HepG2 (cell line): ENCODE results near the gene CCDC88C. TPM values are rescaled to one million over a fixed set of nuclear protein-coding genes. Genes with fewer than 3 reads are reported as not detected.

Source experiments
- ATAC-seq: fragments of 200-7000 bp; cut with Tn5 transposase; 3 replicates; pipeline ENCODE4 v1.9.1; 2020; ENCODE audit warnings: mild to moderate bottlenecking, moderate library complexity
- BruUV-seq: library from RNA; stranded (reverse); fragments of 400-500 nt; replicated peaks from 2 replicates; lab custom pipeline; 2021; lab: Mats Ljungman, UMichigan
- CTCF ChIA-PET: fragments of 300-600 bp; formaldehyde crosslinking; extraction: SDS; loops from one replicate; lab custom pipeline; 2021; ENCODE audit warnings: low total read pairs, inconsistent platforms, low intra/inter-chr PET ratio; lab: Yijun Ruan, JAX
- POLR2A ChIA-PET: fragments of 350-600 bp; sonication (Branson Sonifier 250); formaldehyde crosslinking; loops from one replicate; lab custom pipeline; 2020; ENCODE audit warnings: antibody characterized with exemption, inconsistent platforms; lab: Yijun Ruan, JAX
- DNase-seq: peaks from one replicate; pipeline ENCODE4 v3.0.0-alpha.2; 2015; ENCODE audit warnings: low spot score
- FAIRE-seq: peaks from 3 replicates; lab custom pipeline; 2011; peaks lifted over from hg19 to GRCh38; lab: Jason Lieb, UNC
- H2AFZ ChIP-seq: one replicate; pipeline ENCODE4 v1.6.1; 2011; ENCODE audit warnings: low read length, inconsistent platforms
- H3K27ac ChIP-seq: fragments of 300-600 bp; 3 replicates; pipeline ENCODE4 v1.8.0; 2011; ENCODE audit warnings: mixed run types, mild to moderate bottlenecking, mixed read lengths, low read length, inconsistent platforms; ENCODE audit not compliant: insufficient read depth; ENCODE audit errors: extremely low read length
- H3K27me3 ChIP-seq, 2 experiments: fragments of 200-600 bp in 1 of 2; 2 replicates in 1 of 2; 3 replicates in 1 of 2; pipeline versions ENCODE4 v1.6.0 to v1.8.0; 2011; ENCODE audit warnings: low read length in 2 of 2, mild to moderate bottlenecking in 2 of 2, moderate library complexity in 2 of 2, inconsistent platforms in 1 of 2; ENCODE audit not compliant: insufficient read depth in 2 of 2, control insufficient read depth in 1 of 2
- H3K36me3 ChIP-seq, 2 experiments: fragments of 200-600 bp in 1 of 2; replicated peaks in 1 of 2; 2 replicates in 1 of 2; 3 replicates in 1 of 2; pipeline versions ENCODE4 v1.5.1 to v1.8.0; 2011; ENCODE audit warnings: low read length in 2 of 2, inconsistent platforms in 1 of 2; ENCODE audit not compliant: insufficient read depth in 2 of 2, control insufficient read depth in 1 of 2
- H3K4me1 ChIP-seq: 2 replicates; pipeline ENCODE4 v1.5.1; 2012; ENCODE audit warnings: low read length, inconsistent platforms; ENCODE audit not compliant: insufficient read depth
- H3K4me2 ChIP-seq: 2 replicates; pipeline ENCODE4 v1.6.0; 2011; ENCODE audit warnings: low read depth, low read length, inconsistent platforms
- H3K4me3 ChIP-seq, 3 experiments: fragments of 200-600 bp in 1 of 3; sonication (generic), shearing (Covaris generic) in 1 of 3; replicated peaks in 1 of 3; 2 replicates each; pipeline ENCODE4 v1.5.1; 2011 to 2016; ENCODE audit warnings: low read length in 3 of 3, inconsistent platforms in 2 of 3, low read depth in 2 of 3, mild to moderate bottlenecking in 2 of 3, control low read depth in 1 of 3, mixed read lengths in 1 of 3; ENCODE audit not compliant: insufficient read depth in 1 of 3
- H3K79me2 ChIP-seq: one replicate; pipeline ENCODE4 v1.6.1; 2011; ENCODE audit warnings: low read length, inconsistent platforms; ENCODE audit not compliant: insufficient read depth
- H3K9ac ChIP-seq: 2 replicates; pipeline ENCODE4 v1.6.0; 2011; ENCODE audit warnings: mild to moderate bottlenecking, low read depth, low read length, inconsistent platforms; ENCODE audit not compliant: insufficient read depth
- H3K9me3 ChIP-seq: 2 replicates; pipeline ENCODE4 v1.5.1; 2012; ENCODE audit warnings: mild to moderate bottlenecking, low read length
- H4K20me1 ChIP-seq: 2 replicates; pipeline ENCODE4 v1.6.0; 2011; ENCODE audit warnings: inconsistent platforms, mild to moderate bottlenecking, low read length, moderate library complexity; ENCODE audit not compliant: insufficient read depth
- FOSL1 ChIP-seq: sonication (generic); formaldehyde crosslinking; IDR thresholded peaks from 2 replicates; pipeline ENCODE4 v1.9.0; 2021; ENCODE audit warnings: missing genetic modification reagents, borderline replicate concordance
- GABPA ChIP-seq, 2 experiments: IDR thresholded peaks; 2 replicates each; pipeline ENCODE4 v1.6.1; 2011 to 2016; ENCODE audit warnings: low read depth in 2 of 2, low read length in 1 of 2, missing biosample characterization in 1 of 2, missing genetic modification characterization in 1 of 2
- HNRNPL ChIP-seq: fragments of 200-400 bp; formaldehyde crosslinking; IDR thresholded peaks from 2 replicates; pipeline ENCODE4 v1.6.1; 2017; ENCODE audit warnings: mild to moderate bottlenecking, low read depth, low read length
- TEAD2 ChIP-seq: sonication (generic); formaldehyde crosslinking; IDR thresholded peaks from 2 replicates; pipeline ENCODE4 v1.9.0; 2021; ENCODE audit warnings: missing genetic modification reagents
- YY1 ChIP-seq: IDR thresholded peaks from 2 replicates; pipeline ENCODE4 v1.6.1; 2011; ENCODE audit warnings: low read length, low read depth, moderate library complexity, mild to moderate bottlenecking; ENCODE audit not compliant: insufficient read depth, insufficient replicate concordance
- ZFP91 ChIP-seq: sonication (generic); formaldehyde crosslinking; IDR thresholded peaks from 2 replicates; pipeline ENCODE4 v1.9.0; 2022; ENCODE audit warnings: missing genetic modification reagents, mild to moderate bottlenecking, borderline replicate concordance
- WGBS: methylation state at CpG from one replicate; pipeline ENCODE4 v1.1.6; 2017; ENCODE audit warnings: low lambda C conversion rate; 5-methylcytosine and 5-hydroxymethylcytosine counted together
- in situ Hi-C: cut with HindIII; loops from 2 replicates; pipeline ENCODE4 v1.10.0; 2017; ENCODE audit warnings: low pct_unique_long_range_greater_than_20kb; ENCODE audit not compliant: extremely low pct_ligation_motif_present
- intact Hi-C: fragments of 100-400 bp; cut with micrococcal nuclease; formaldehyde crosslinking; loops from one replicate; pipeline ENCODE4 v1.10.0; 2022; ENCODE audit not compliant: unreplicated experiment
- polyA plus RNA-seq, 8 experiments: library from polyadenylated mRNA; depleted of rRNA in 3 of 8; stranded (reverse) in 7 of 8; unstranded in 1 of 8; fragments of >200 nt; fragmentation: Illumina TruSeq in 4 of 8; extraction: Trizol in 4 of 8; gene quantifications; 2 replicates each; pipeline versions ENCODE4 v1.2.1 to v1.2.3, GENCODE V29; 2011 to 2016; ENCODE audit warnings: low read depth in 4 of 8, missing spikeins in 1 of 8, mixed read lengths in 1 of 8; ENCODE audit not compliant: insufficient read depth in 1 of 8
- total RNA-seq, 5 experiments: library from RNA; depleted of rRNA; stranded (reverse); fragments of >200 nt; fragmentation: Illumina TruSeq; extraction: Trizol; gene quantifications; 2 replicates each; pipeline ENCODE4 v1.2.3, GENCODE V29; 2016; ENCODE audit warnings: low read depth in 1 of 5

The CCDC88C gene
- total and polyA plus RNA-seq, 2 of the 13 experiments (the other 11 are each of a cell fraction or from before 2014, with no cell fraction given): 3.6 to 11.7 TPM

- TF ChIP-seq FOSL1 (CRISPR knock-in tag): no peak
- TF ChIP-seq GABPA (IDR thresholded peaks at IDR 0.05; ENCODE audit: low read depth, low read length): no peak
- TF ChIP-seq GABPA (CRISPR knock-in tag; IDR thresholded peaks at IDR 0.05; ENCODE audit: low read depth): no peak
- no peak for TF ChIP-seq YY1
These were observed 52.9 kb downstream of the CCDC88C start (continued) for GRCh38 chr14:91364524-91365270.

GRCh38 chr14:91363776-91364523, 53.7 kb downstream of the CCDC88C start:
- intact Hi-C loops (no loop called here), in situ Hi-C loops (no loop called here)
- Histone ChIP-seq H2AFZ (no peak overlapping the region), H3K4me3 (no peak overlapping the region), H3K36me3 (peaks cover 0 to 2% of the 10 kb centered on the region in 2 experiments; a peak in 1 of 5 replicates), H4K20me1 (no peaks in the 10 kb centered on the region), H3K4me1 (peaks cover 43% of the 10 kb centered on the region), H3K4me2 (no peak overlapping the region), H3K79me2 (no peaks in the 10 kb centered on the region), H3K27ac (no peak overlapping the region), H3K9ac (no peak overlapping the region), H3K27me3 (no peaks in the 10 kb centered on the region), H3K9me3 (no peaks in the 10 kb centered on the region)
- no peak for DNase-seq
- POLR2A ChIA-PET: no interaction called here
- WGBS: 93% methylated on average over 7 of the region's 10 CpGs
- no peak for FAIRE-seq
- ATAC-seq: no peak
- CTCF ChIA-PET: no interaction called here
- no TSS peak for BruUV-seq
- TF ChIP-seq ZFP91 (CRISPR knock-in tag): 0 out of 2 replicates have a peak, but pooled peaks have one; percentile 9
- TF ChIP-seq HNRNPL: 0 out of 2 replicates have a peak, but pooled peaks have one; percentile 32
- no peak for TF ChIP-seq TEAD2 (CRISPR knock-in tag)
